Measurements from ENCODE around the gene GSTT2.

The GSTT2 gene

GRCh38 chr22:24027389-24027975, 47.5 kb downstream of the GSTT2 start:
- TF ChIP-seq CTCF (IDR thresholded peaks at IDR 0.05; ENCODE audit: control insufficient read depth, insufficient read depth, low read depth, low read length, missing control alignments) = no peak

GRCh38 chr22:24027991-24028390, 48.1 kb downstream of the GSTT2 start:
- no peak overlapping the region for H3K4me3 ChIP-seq (ENCODE audit: control insufficient read depth, low read depth, low read length)
- no peak for DNase-seq (ENCODE audit: low read depth)
- no peak for TF ChIP-seq CTCF (IDR thresholded peaks at IDR 0.05; ENCODE audit: control insufficient read depth, insufficient read depth, low read depth, low read length, missing control alignments)

More at GRCh38 chr22:24027389-24027975, 47.5 kb downstream of the GSTT2 start:
- no peak overlapping the region for H3K4me3 ChIP-seq (ENCODE audit: control insufficient read depth, low read depth, low read length)
- no peak for DNase-seq (ENCODE audit: low read depth)

- no peak for TF ChIP-seq CTCF (IDR thresholded peaks at IDR 0.05; ENCODE audit: control insufficient read depth, insufficient read depth, low read depth, low read length, missing control alignments)
- DNase-seq (ENCODE audit: low read depth) = no peak
Measured at GRCh38 chr22:24028533-24028932, 48.6 kb downstream of the GSTT2 start.

GRCh38 chr22:24029304-24029703, 49.4 kb downstream of the GSTT2 start:
- H3K4me3 ChIP-seq (ENCODE audit: control insufficient read depth, low read depth, low read length) = no peak overlapping the region
- no peak for TF ChIP-seq CTCF (IDR thresholded peaks at IDR 0.05; ENCODE audit: control insufficient read depth, insufficient read depth, low read depth, low read length, missing control alignments)
- no peak for DNase-seq (ENCODE audit: low read depth)

More at GRCh38 chr22:24028533-24028932, 48.6 kb downstream of the GSTT2 start:
- H3K4me3 ChIP-seq (ENCODE audit: control insufficient read depth, low read depth, low read length) = no peak overlapping the region

GRCh38 chr22:24030186-24030702, 50.3 kb downstream of the GSTT2 start:
- no peak for DNase-seq (ENCODE audit: low read depth)
- TF ChIP-seq CTCF (IDR thresholded peaks at IDR 0.05; ENCODE audit: control insufficient read depth, insufficient read depth, low read depth, low read length, missing control alignments) = no peak

More at GRCh38 chr22:24030186-24030702, 50.3 kb downstream of the GSTT2 start:
- no peak overlapping the region for H3K4me3 ChIP-seq (ENCODE audit: control insufficient read depth, low read depth, low read length)
